ENCODE measurements around the gene USPL1. TPM values are rescaled to one million over a fixed set of nuclear protein-coding genes. Genes with fewer than 3 reads are reported as not detected.

USPL1 gene
- total RNA-seq, 1 donor from 2014 or later: 24.9 TPM

GRCh38 chr13:30577401-30577852 is 40.3 kb upstream of the USPL1 start:
- no peak overlapping the region for H3K27ac Mint-ChIP-seq (ENCODE audit: unreplicated experiment)
- H3K9me3 Mint-ChIP-seq: no peaks in the 10 kb centered on the region
- H3K4me3 Mint-ChIP-seq: no peak overlapping the region
- H3K36me3 Mint-ChIP-seq (ENCODE audit: low read depth): no peaks in the 10 kb centered on the region
- H3K4me1 Mint-ChIP-seq: peaks cover 7% of the 10 kb centered on the region
- DNase-seq (ENCODE audit: low read depth, low spot score): no peak
- no peak for TF ChIP-seq CTCF (conservative IDR thresholded peaks at IDR 0.05)
- no peaks in the 10 kb centered on the region for H3K27me3 Mint-ChIP-seq (ENCODE audit: low read depth)

- TF ChIP-seq CTCF (conservative IDR thresholded peaks at IDR 0.05): no peak
- Mint-ChIP-seq H3K36me3 (ENCODE audit: low read depth) (no peaks in the 10 kb centered on the region), H3K4me1 (peaks cover 7% of the 10 kb centered on the region), H3K9me3 (no peaks in the 10 kb centered on the region), H3K4me3 (no peak overlapping the region), H3K27me3 (ENCODE audit: low read depth) (no peaks in the 10 kb centered on the region), H3K27ac (ENCODE audit: unreplicated experiment) (no peak overlapping the region)
- no peak for DNase-seq (ENCODE audit: low read depth, low spot score)
Observed at GRCh38 chr13:30580852-30581502, 36.7 kb upstream of the USPL1 start.

GRCh38 chr13:30581582-30581981 is 36.1 kb upstream of the USPL1 start:
- no peak overlapping the region for H3K4me3 Mint-ChIP-seq
- no peaks in the 10 kb centered on the region for H3K27me3 Mint-ChIP-seq (ENCODE audit: low read depth)
- H3K4me1 Mint-ChIP-seq: peaks cover 7% of the 10 kb centered on the region
- peak; percentile 42 for TF ChIP-seq CTCF (conservative IDR thresholded peaks at IDR 0.05)
- H3K9me3 Mint-ChIP-seq: no peaks in the 10 kb centered on the region
- H3K36me3 Mint-ChIP-seq (ENCODE audit: low read depth): no peaks in the 10 kb centered on the region
- DNase-seq (ENCODE audit: low read depth, low spot score): no peak
- H3K27ac Mint-ChIP-seq (ENCODE audit: unreplicated experiment): no peak overlapping the region

- TF ChIP-seq CTCF (conservative IDR thresholded peaks at IDR 0.05): no peak
- Mint-ChIP-seq H3K36me3 (ENCODE audit: low read depth) (no peaks in the 10 kb centered on the region), H3K27me3 (ENCODE audit: low read depth) (no peaks in the 10 kb centered on the region), H3K4me1 (peaks cover 7% of the 10 kb centered on the region), H3K27ac (ENCODE audit: unreplicated experiment) (no peak overlapping the region), H3K9me3 (no peaks in the 10 kb centered on the region), H3K4me3 (no peak overlapping the region)
- no peak for DNase-seq (ENCODE audit: low read depth, low spot score)
Observed at GRCh38 chr13:30584051-30584731, 33.5 kb upstream of the USPL1 start.

- Mint-ChIP-seq H3K27ac (ENCODE audit: unreplicated experiment) (no peak overlapping the region), H3K27me3 (ENCODE audit: low read depth) (no peaks in the 10 kb centered on the region), H3K4me1 (peaks cover 7% of the 10 kb centered on the region), H3K36me3 (ENCODE audit: low read depth) (no peaks in the 10 kb centered on the region), H3K9me3 (no peaks in the 10 kb centered on the region), H3K4me3 (no peak overlapping the region)
- TF ChIP-seq CTCF (conservative IDR thresholded peaks at IDR 0.05): no peak
- no peak for DNase-seq (ENCODE audit: low read depth, low spot score)
Observed at GRCh38 chr13:30585748-30586262, 31.9 kb upstream of the USPL1 start.
